ENCODE results near the gene EPB41L5.

DNA sequence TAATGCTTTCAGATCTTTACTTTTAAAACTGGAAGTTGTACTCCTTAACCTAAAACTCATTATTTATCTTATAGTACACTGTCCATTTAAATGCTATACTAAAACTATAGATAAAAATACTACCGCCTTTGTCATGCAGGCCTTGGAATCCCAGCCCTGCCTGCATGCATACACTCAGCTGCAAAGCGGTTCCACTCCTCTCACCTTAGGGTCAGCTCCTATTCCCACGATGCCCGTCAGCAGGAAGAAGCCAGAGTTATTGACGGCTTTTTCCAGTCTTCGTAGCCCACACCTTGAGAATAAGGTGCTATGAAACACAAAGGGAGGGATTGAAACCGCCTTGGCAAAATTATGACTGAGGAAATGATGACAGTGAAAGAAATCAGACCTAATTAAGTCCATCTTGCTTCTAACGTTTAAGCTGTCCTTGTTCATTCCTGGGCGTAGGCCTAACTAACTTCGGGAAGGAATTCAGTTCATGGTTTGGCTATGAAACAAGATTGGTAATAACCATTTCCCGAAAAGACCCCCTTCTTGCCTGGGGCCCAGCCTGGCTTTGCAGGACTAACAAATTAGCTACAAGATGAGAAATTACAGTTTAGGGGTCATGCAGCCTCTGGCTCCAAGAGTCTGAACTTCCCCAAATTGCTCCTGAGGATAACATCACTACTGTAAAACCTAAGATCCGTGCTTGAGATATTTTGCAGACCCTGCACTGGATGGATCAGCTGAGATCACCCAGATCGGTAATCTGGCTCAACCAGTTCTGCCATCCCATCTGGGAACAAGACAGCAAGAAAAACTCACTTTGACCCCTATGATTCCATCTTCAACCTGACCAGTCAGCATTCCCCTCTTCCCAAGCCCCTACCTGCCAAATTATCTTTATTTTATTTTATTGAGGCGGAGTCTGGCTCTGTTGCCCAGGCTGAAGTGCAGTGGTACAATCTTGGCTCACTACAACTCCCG is 17.1 kb downstream of the EPB41L5 start:
- TF ChIP-seq POLR2AphosphoS5 (IDR thresholded peaks at IDR 0.05; ENCODE audit: borderline replicate concordance, low read depth, low read length) (no peak), EZH2 (IDR thresholded peaks at IDR 0.05) (no peak)

Measured in SK-N-MC (cell line).